ENCODE data around the gene TPRX2.
"Not testable (repeated sequence)": the region's sequence is repeated elsewhere in the genome, so short reads cannot be mapped to it uniquely, and the experiment has no call there.

DNA sequence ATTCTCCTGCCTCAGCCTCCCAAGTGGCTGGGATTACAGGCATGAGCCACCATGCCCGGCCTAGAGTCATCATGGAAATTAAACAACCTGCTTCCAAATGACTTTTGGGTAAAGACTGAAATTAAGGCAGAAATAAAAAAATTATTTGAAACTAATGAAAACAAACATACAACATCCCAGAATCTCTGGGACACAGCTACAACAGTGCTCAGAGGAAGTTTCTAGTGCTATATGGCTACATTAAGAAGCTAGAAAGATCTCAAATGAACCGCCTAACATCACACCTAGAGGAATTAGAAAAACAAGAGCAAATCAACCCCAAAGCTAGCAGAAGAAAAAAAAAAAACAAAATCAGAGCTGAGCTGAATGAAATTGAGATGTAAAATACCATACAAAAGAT lies 51.2 kb downstream of the TPRX2 start:
- not testable (repeated sequence) for TF ChIP-seq EZH2 (optimal IDR thresholded peaks at IDR 0.05; ENCODE audit: low read depth, low read length); EZH2phosphoT487 (IDR thresholded peaks at IDR 0.05; ENCODE audit: low read length)
- TF ChIP-seq, protein P1, sequence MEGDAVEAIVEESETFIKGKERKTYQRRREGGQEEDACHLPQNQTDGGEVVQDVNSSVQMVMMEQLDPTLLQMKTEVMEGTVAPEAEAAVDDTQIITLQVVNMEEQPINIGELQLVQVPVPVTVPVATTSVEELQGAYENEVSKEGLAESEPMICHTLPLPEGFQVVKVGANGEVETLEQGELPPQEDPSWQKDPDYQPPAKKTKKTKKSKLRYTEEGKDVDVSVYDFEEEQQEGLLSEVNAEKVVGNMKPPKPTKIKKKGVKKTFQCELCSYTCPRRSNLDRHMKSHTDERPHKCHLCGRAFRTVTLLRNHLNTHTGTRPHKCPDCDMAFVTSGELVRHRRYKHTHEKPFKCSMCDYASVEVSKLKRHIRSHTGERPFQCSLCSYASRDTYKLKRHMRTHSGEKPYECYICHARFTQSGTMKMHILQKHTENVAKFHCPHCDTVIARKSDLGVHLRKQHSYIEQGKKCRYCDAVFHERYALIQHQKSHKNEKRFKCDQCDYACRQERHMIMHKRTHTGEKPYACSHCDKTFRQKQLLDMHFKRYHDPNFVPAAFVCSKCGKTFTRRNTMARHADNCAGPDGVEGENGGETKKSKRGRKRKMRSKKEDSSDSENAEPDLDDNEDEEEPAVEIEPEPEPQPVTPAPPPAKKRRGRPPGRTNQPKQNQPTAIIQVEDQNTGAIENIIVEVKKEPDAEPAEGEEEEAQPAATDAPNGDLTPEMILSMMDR (IDR thresholded peaks at IDR 0.05; ENCODE audit: low read length), result not testable (repeated sequence)

Measured in MM.1S (cell line).